B cell (primary cell): ENCODE measurements around the gene UBE2O. TPM values are rescaled to one million over a fixed set of nuclear protein-coding genes. Genes with fewer than 3 reads are reported as not detected.

Experiments
- ATAC-seq: fragments of 200-7000 bp; cut with Tn5 transposase; one replicate; pipeline ENCODE4 v1.10.0; 2021; ENCODE audit warnings: low read depth, mild to moderate bottlenecking, moderate number of reproducible peaks, moderate library complexity
- CTCF ChIA-PET: fragments of 350-600 bp; sonication (Branson Sonifier 250); formaldehyde crosslinking; loops from one replicate; lab custom pipeline; 2021; ENCODE audit warnings: antibody characterized with exemption, inconsistent platforms; lab: Charles Lee
- POLR2A ChIA-PET: fragments of 350-600 bp; sonication (Branson Sonifier 250); formaldehyde crosslinking; loops from one replicate; lab custom pipeline; 2021; ENCODE audit warnings: antibody characterized with exemption; lab: Charles Lee
- DNase-seq: peaks from one replicate; pipeline ENCODE4 v3.0.0; 2013
- H2AFZ ChIP-seq: 2 replicates; pipeline ENCODE4 v1.6.1; 2012; ENCODE audit warnings: mild to moderate bottlenecking, low read depth, low read length; ENCODE audit not compliant: insufficient read depth, poor library complexity, severe bottlenecking
- H3K27ac ChIP-seq, 2 donors: 1 replicate in 1 of 2; 2 replicates in 1 of 2; pipeline ENCODE4 v1.5.1; 2012 to 2013; ENCODE audit warnings: low read length in 2 of 2, mild to moderate bottlenecking in 2 of 2, moderate library complexity in 1 of 2
- H3K27me3 ChIP-seq, 4 experiments: fragments of 200-600 bp in 1 of 4; sonication (generic) in 1 of 4; replicated peaks in 1 of 4; 1 replicate in 2 of 4; 2 replicates in 2 of 4; pipeline versions ENCODE4 v1.6.1 to v1.7.0; 2013 to 2016; ENCODE audit warnings: low read length in 3 of 4, mild to moderate bottlenecking in 2 of 4, mixed read lengths in 1 of 4, moderate library complexity in 1 of 4; ENCODE audit not compliant: insufficient read depth in 4 of 4, control insufficient read depth in 3 of 4; ENCODE audit errors: control extremely low read depth in 1 of 4
- H3K36me3 ChIP-seq, 2 experiments: replicated peaks in 1 of 2; 1 replicate in 1 of 2; 2 replicates in 1 of 2; pipeline versions ENCODE4 v1.6.1 to v1.7.1; 2013; ENCODE audit warnings: low read length in 1 of 2; ENCODE audit not compliant: insufficient read depth in 2 of 2, control insufficient read depth in 1 of 2; ENCODE audit errors: control extremely low read depth in 1 of 2, extremely low read depth in 1 of 2
- H3K4me1 ChIP-seq, 2 donors: fragments of 200-600 bp in 1 of 2; sonication (generic) in 1 of 2; 1 replicate in 1 of 2; 2 replicates in 1 of 2; pipeline versions ENCODE4 v1.5.1 to v1.6.1; 2013 to 2017; ENCODE audit warnings: low read length in 2 of 2; ENCODE audit not compliant: control insufficient read depth in 2 of 2, insufficient read depth in 2 of 2
- H3K4me2 ChIP-seq: replicated peaks from 2 replicates; pipeline ENCODE3; 2012; ENCODE audit warnings: mild to moderate bottlenecking, low read depth, low read length; ENCODE audit not compliant: poor library complexity, severe bottlenecking
- H3K4me3 ChIP-seq, 5 experiments: fragments of 200-600 bp in 1 of 5; sonication (generic) in 1 of 5; 1 replicate in 3 of 5; 2 replicates in 2 of 5; pipeline versions ENCODE4 v1.5.1 to v1.7.0; 2011 to 2016; ENCODE audit warnings: low read length in 4 of 5, mild to moderate bottlenecking in 4 of 5, low read depth in 2 of 5, control low read depth in 1 of 5, moderate library complexity in 1 of 5; ENCODE audit not compliant: insufficient read depth in 1 of 5; ENCODE audit errors: control extremely low read depth in 1 of 5, extremely low read depth in 1 of 5
- H3K79me2 ChIP-seq: fragments of 200-600 bp; sonication (generic); one replicate; pipeline ENCODE4 v1.6.0; 2016; ENCODE audit warnings: low read length; ENCODE audit not compliant: control insufficient read depth, insufficient read depth
- H3K9ac ChIP-seq: fragments of 200-600 bp; sonication (generic); 2 replicates; pipeline ENCODE4 v1.6.1; 2017; ENCODE audit warnings: mild to moderate bottlenecking, low read length, moderate library complexity
- H3K9me3 ChIP-seq, 3 donors: one replicate each; pipeline versions ENCODE4 v1.6.1 to v1.7.1; 2013; ENCODE audit warnings: low read length in 2 of 3; ENCODE audit not compliant: control insufficient read depth in 2 of 3, insufficient read depth in 1 of 3; ENCODE audit errors: control extremely low read depth in 1 of 3
- H4K20me1 ChIP-seq: 2 replicates; pipeline ENCODE4 v1.6.0; 2012; ENCODE audit warnings: mild to moderate bottlenecking, low read length; ENCODE audit not compliant: insufficient read depth, control insufficient read depth, poor library complexity, severe bottlenecking
- H3K27ac Mint-ChIP-seq: one replicate; pipeline ENCODE4 v1.8.0; 2021; ENCODE audit warnings: mixed read lengths
- H3K27me3 Mint-ChIP-seq: one replicate; pipeline ENCODE4 v1.8.0; 2021; ENCODE audit warnings: mixed read lengths
- H3K4me1 Mint-ChIP-seq: one replicate; pipeline ENCODE4 v1.8.0; 2021; ENCODE audit warnings: mixed read lengths
- H3K4me3 Mint-ChIP-seq: one replicate; pipeline ENCODE4 v1.8.0; 2021; ENCODE audit warnings: mixed read lengths
- H3K9me3 Mint-ChIP-seq: one replicate; pipeline ENCODE4 v1.8.0; 2022; ENCODE audit warnings: mixed read lengths; ENCODE audit not compliant: insufficient read depth
- EZH2 ChIP-seq: IDR thresholded peaks from 2 replicates; pipeline ENCODE4 v1.6.1; 2012; ENCODE audit warnings: borderline replicate concordance, low read depth, mild to moderate bottlenecking, moderate library complexity, low read length; ENCODE audit not compliant: insufficient read depth, poor library complexity, severe bottlenecking
- WGBS: methylation state at CpG from one replicate; pipeline ENCODE4 v1.1.5; 2013; ENCODE audit warnings: missing lambda C conversion rate; ENCODE audit not compliant: insufficient coverage; 5-methylcytosine and 5-hydroxymethylcytosine counted together
- intact Hi-C: fragments of 100-400 bp; cut with micrococcal nuclease; formaldehyde crosslinking; loops from one replicate; pipeline ENCODE4 v1.10.0; 2022
- polyA plus RNA-seq: library from polyadenylated mRNA; depleted of rRNA; stranded (reverse); fragments of >200 nt; gene quantifications from 2 replicates; pipeline ENCODE4 v1.2.3, GENCODE V29; 2012
- total RNA-seq, 2 donors: library from RNA; stranded (reverse); fragments of 120-200 nt in 1 of 2; gene quantifications; 1 replicate in 1 of 2; 2 replicates in 1 of 2; pipeline versions ENCODE4 v1.2.3 to v1.2.4, GENCODE V29; 2013 to 2022
- TF ChIP-seq, protein P1 (sequence below): fragments of 200-600 bp; IDR thresholded peaks from one replicate; pipeline ENCODE4 v1.8.0; 2022; ENCODE audit warnings: antibody characterized with exemption, mild to moderate bottlenecking

The UBE2O gene
- total and polyA plus RNA-seq, 2 donors (not counting 1 experiment from before 2014, with no cell fraction given) = 41.3 to 54.0 TPM

DNA sequence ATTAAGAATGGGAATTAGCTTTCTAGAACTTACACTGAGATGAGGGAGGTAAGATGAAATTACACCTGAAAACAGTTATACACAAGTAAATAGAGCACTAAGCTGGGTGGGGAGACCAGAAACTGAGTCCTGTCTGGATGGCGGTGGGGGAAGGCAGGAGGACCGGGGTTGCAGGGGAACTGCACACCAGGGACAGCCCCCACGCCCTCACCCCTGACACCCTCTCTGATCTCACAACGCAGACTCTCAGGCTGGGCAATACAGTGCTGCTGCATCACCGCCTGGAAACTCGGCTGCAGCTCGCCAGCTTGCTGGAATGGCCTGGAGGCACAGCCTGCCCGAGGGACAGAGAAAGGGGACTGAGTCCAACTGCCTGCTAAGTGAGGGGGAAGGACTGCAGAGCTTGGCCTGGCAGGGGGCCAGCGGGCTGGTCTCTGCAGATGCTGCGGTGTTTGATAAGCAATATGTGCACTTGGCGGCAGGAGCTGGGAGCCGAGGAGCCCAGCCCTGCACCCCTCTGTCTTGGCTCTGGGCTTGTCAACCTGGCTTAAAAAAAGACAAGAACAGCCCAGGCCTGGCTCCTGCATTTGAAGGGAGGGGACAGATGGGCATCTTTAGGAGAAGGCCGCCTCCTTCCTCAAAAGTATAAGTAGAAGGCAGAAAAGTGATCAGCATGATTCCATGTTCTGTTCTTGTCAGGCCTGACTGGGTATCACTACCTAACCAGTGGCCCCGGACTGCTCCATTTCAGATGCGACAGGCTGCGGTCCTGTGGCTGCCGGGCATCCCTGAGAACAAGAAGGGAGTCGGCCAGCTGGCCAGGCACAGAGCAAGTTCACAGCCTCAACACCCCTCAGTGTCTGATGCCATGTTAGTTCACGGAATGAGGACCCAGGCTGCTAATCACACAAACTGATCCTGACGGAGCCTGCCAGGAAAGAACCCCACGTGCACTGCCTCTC lies 38.3 kb downstream of the UBE2O start:
- H3K27me3 Mint-ChIP-seq = no peaks in the 10 kb centered on the region
- Histone ChIP-seq H2AFZ (no peak overlapping the region), H3K79me2 (peaks cover 98% of the 10 kb centered on the region), H3K36me3 (peaks cover 0 to 31% of the 10 kb centered on the region in 2 experiments), H3K27me3 (no peaks in the 10 kb centered on the region), H3K9me3 (no peaks in the 10 kb centered on the region), H3K4me3 (no peak overlapping the region), H3K4me2 (no peak overlapping the region), H3K9ac (no peak overlapping the region), H3K27ac (no peak overlapping the region), H3K4me1 (peaks cover 29 to 33% of the 10 kb centered on the region in 2 donors), H4K20me1 (peaks cover 48% of the 10 kb centered on the region)
- intact Hi-C loops = no loop called here
- no peak for DNase-seq
- POLR2A ChIA-PET = no interaction called here
- 69% methylated on average over 21 of the region's 21 CpGs for WGBS
- no peak for TF ChIP-seq EZH2
- TF ChIP-seq, protein P1, sequence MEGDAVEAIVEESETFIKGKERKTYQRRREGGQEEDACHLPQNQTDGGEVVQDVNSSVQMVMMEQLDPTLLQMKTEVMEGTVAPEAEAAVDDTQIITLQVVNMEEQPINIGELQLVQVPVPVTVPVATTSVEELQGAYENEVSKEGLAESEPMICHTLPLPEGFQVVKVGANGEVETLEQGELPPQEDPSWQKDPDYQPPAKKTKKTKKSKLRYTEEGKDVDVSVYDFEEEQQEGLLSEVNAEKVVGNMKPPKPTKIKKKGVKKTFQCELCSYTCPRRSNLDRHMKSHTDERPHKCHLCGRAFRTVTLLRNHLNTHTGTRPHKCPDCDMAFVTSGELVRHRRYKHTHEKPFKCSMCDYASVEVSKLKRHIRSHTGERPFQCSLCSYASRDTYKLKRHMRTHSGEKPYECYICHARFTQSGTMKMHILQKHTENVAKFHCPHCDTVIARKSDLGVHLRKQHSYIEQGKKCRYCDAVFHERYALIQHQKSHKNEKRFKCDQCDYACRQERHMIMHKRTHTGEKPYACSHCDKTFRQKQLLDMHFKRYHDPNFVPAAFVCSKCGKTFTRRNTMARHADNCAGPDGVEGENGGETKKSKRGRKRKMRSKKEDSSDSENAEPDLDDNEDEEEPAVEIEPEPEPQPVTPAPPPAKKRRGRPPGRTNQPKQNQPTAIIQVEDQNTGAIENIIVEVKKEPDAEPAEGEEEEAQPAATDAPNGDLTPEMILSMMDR = no peak
- no peak overlapping the region for H3K27ac Mint-ChIP-seq
- H3K4me1 Mint-ChIP-seq = peaks cover 34% of the 10 kb centered on the region
- no peak overlapping the region for H3K4me3 Mint-ChIP-seq
- ATAC-seq = no peak
- CTCF ChIA-PET = interaction anchor here (0.6 to 17.6 kb wide), 12 partner anchors 9 to 93 kb away, joined by 3 to 265 read pairs (median 4); partner anchors contain the start of genes AANAT and UBE2O
- no peaks in the 10 kb centered on the region for H3K9me3 Mint-ChIP-seq

GRCh38 chr17:76411247-76411646 lies 41.7 kb downstream of the UBE2O start:
- H3K4me1 ChIP-seq = peaks cover 34 to 41% of the 10 kb centered on the region in 2 donors
- ChIA-PET POLR2A (interaction anchor here (0.6 to 1.5 kb wide), 3 partner anchors 13 to 443 kb away, joined by 3 to 6 read pairs (median 4); no protein-coding TSS in a partner anchor), CTCF (interaction anchor here (0.6 to 17.6 kb wide), 12 partner anchors 13 to 319 kb away, joined by 3 to 265 read pairs (median 4); partner anchors contain the start of genes SPHK1 and UBE2O)
- H3K36me3 ChIP-seq = peaks cover 0 to 23% of the 10 kb centered on the region in 2 experiments
- no peaks in the 10 kb centered on the region for H3K9me3 ChIP-seq
- no peak overlapping the region for H3K9ac ChIP-seq
- no peak for DNase-seq
- H3K4me3 ChIP-seq = no peak overlapping the region
- H3K27ac Mint-ChIP-seq = no peak overlapping the region
- WGBS = 98% methylated on average over 5 of the region's 5 CpGs
- peaks cover 45% of the 10 kb centered on the region for H4K20me1 ChIP-seq
- peaks cover 34% of the 10 kb centered on the region for H3K4me1 Mint-ChIP-seq
- H3K27ac ChIP-seq = no peak overlapping the region
- TF ChIP-seq EZH2 = no peak
- TF ChIP-seq, protein P1 = no peak
- no peak overlapping the region for H2AFZ ChIP-seq
- no peak for ATAC-seq
- intact Hi-C loops = no loop called here
- no peak overlapping the region for H3K4me2 ChIP-seq
- peaks cover 88% of the 10 kb centered on the region for H3K79me2 ChIP-seq
- no peaks in the 10 kb centered on the region for H3K27me3 Mint-ChIP-seq
- H3K9me3 Mint-ChIP-seq = no peaks in the 10 kb centered on the region
- no peaks in the 10 kb centered on the region for H3K27me3 ChIP-seq
- H3K4me3 Mint-ChIP-seq = no peak overlapping the region
